ENCODE data around the gene CRKL.

Gene CRKL

DNA sequence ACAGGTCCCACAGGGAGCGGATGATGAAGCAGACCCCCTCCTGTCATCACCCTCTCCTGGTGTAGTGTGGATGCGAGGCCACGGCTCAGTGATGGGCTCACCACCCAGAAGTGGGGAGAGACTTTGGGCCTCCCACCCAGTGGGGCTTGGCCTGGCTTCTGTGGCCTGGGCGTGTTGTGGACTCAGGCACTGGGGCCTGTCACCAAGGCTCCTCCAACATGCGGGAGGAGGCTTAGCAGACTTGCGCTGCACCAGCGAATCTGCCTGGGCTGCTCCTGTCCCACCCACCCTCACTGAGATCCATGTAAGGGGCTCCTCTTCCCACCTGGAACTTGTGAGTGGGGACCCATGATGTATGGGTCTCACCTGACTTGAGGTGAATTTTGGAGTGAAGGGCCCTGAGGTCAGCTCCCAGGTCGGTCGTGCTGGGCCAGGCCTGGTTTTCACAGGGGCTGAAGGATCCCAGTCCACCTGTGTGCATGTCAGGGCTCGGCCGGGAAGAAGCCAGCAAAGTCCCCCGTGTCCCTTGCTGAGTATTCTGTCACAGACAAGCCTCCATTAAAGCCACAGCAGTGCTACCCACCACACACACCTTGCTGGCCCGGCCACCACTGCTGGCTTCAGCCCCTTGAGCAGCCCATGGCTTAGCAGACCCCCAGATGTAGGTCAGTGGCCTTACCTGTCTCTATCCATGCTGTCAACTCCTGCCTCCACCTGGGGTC, 80.5 kb downstream of the CRKL start:
- no peak for DNase-seq

DNA sequence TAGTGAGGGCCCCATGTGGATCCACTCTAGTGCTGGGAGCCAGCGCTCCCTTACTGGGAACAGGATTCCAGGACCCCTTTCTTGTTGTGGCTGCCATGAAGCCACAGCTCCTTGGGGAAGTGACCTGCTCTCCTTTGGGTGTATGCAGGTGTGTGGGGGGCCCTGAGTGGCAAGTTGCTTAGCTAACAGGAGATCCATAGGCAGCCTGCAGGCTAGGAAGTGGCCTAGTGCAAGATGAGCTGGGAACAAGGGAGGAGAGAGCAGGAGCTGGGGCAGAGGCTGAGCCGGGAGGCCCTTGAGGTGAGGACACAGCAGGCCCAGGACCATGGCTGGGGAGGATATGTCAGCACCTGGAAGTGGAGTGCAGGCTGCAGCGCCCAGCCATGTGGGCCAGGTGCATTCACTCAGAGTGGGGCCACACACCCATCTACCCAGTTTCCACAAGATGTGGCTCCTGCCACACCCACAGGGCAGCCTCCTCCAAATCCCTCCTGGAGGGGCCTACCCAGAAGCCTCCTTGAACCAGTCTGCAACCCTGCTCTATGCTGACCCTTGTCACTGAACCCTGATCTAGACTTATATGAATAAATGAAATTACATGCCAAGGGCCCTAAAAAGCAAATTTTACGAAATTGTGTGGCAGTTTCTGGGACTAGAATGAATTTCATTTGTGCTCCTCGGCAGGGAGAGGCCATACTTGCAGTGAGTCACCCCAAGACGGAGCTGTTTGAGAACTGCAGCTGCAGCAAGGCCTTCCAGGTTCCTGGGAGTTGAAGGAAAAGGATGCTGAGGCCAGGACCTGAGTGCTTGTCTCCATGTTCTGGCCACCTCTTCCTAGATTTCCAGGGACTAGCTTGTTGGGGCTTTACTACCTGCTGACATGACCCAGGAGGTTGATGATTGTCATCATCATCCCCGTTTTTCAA, 81.5 kb downstream of the CRKL start:
- DNase-seq = no peak

DNA sequence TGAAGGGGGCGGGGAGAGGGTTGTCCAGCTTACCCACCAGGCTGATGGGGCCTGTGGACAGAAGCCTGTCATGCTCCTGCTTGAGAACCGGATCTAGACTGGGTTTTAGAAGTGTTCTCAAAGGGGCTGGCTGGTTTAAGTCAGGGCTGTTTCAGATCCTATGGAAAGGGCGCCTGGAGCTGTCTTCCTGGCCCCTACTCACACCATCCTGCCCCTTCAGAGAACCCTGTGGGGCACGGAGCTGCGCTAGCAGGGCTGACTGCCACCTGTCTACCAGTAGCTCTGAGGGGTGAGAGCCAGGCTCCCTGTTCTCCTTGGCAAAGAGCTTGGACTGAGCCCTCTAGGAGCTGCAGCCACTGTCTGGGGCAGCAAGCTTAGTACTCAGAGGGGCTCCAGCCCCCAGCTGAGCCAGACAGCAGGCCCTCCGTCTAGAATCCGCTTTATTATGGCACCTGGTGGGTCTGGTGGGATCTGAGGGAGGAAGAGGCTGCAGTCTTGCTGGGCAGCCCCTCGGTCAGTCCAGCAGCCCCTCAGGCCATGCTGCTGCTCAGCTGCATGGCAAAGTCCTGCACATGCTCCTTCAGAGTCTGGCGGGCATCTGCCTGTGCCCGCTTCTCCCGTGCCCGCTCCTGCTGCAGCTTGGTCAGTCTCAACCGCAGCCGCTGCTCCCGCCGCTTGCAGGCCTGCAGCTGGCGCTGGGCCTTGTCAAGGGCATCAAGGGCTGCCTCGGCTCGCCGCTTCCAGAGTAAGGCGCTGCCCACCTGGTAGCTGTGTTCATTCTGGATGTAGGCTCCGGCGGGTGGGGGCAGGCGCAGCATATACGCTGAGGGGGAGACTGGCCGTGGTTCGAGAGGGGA, 82.4 kb downstream of the CRKL start:
- DNase-seq = no peak

DNA sequence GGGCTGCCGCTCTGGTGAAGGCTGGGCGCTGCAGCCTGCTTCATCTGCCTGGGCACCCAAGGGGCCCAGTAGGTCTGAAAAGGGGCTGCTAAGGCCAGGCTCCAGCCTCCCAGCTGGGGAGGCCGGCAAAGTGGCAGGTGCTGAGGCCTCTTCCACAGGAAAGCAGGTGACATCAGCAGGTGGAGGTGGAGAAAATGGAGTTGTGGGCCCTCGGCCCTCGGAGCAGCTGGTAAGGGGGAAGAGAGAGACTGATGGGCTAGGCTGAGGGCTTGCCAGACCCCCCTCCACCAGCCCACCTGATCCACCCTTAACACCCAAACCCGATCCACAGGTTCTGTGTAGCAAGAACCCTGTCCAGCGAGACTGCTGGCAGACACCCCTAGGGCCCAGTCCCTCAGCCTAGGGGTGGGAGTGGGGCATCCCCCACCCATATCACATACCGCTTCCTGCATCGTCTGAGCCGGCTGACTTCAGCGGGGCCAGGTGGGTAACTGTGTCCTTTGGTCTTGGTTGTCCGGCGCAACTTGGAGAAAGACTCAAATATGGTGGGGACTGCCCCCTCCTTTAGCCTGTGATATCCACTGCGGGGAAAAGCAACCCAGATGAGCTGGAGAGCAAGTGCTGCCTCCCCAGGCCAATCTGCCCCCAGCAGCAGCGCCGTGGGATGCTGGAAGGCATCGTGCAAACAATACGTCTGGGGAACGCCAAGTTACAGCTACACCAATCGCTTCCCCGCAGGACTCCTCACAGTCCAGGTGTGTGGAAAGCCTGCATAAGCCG, 83.2 kb downstream of the CRKL start:
- no peak for DNase-seq

DNA sequence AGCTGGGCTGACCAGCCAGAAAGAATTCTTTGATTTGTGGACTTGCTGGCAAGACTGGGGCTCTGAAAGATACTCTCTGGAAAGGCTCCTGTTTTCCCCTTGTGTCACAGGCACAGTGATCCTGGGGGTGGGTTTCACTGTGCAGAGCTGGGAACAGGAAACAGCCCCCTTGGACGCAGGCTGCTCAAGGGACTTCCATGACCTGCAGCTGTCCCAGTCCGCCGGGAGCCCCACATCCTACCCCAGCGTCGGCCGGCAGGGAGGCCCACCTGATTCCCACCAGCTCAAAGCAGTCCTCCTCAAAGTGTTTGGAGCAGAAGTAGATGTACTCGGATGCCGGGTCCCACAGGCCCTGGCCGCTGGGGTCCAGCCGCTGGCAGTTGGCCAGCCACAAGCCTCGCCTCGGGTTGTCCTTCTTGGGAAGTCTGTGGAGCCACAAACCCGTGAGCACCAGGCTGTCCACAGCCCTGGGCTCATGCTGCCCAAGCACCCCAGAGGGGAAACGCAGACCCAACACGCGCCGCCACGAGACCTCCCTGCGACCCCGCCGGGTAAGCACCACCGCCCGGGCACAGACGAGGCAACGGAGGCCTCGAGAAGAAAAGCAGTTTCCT, 83.9 kb downstream of the CRKL start:
- no peak for DNase-seq

DNA sequence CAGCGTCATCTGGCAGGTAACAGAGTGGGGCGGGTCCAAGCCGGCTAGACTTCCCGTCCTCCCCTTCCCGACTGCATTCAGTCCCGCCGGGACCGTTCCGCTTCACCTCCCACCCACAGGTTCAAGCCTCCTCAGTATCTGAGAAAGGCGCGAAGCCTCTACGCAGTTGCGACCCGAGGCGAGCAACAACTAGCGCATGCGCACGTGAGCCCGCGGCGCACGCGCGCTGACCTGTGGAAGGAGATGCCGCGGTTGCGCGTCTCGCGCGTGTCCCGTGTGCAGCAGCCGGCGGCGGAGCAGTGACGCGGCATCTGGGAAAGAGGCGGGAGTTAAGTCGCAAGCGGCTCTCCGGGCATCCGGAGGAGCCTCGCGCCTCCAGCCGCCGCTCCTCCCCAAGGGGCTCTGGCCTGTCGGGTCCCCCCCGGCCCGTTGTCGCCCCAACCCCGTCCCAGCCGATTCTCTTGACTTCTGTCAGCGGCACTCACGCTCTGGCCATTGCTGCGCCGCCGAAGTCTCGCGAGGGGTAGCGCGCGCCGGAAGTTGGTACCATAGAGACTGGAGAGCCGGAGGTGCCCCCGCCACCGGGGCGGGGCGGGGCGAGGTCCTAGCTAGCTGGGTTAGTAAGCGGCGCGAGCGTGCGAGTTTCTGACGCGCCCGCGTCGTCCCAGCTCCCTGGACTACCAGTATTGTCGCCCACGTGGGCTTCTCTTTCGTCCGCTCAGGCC, 84.6 kb downstream of the CRKL start, which contains the start of gene THAP7:
Gene THAP7, minus strand, starts transcription at position 518 of the 725 bp plus-strand sequence. Its CDS starts 207 bp downstream, at position 311.
- peak; percentile 95 for DNase-seq
